Neural cell (in vitro differentiated cells): ENCODE data around the gene SCAP. TPM values are rescaled to one million over a fixed set of nuclear protein-coding genes. Genes with fewer than 3 reads are reported as not detected.

Experiments
- H2AFZ ChIP-seq: fragments of 200-600, 300-800 bp; sonication (generic), shearing (Covaris generic); 2 replicates; pipeline ENCODE4 v1.6.0; 2014; ENCODE audit warnings: low read depth, mild to moderate bottlenecking, antibody characterized with exemption, low read length, moderate library complexity
- H3F3A ChIP-seq: fragments of 200-600 bp; shearing (Covaris generic); 2 replicates; pipeline ENCODE4 v1.6.1; 2016; ENCODE audit warnings: mild to moderate bottlenecking, moderate library complexity, mixed read lengths, antibody characterized with exemption, low read length; ENCODE audit not compliant: insufficient read depth, poor library complexity, severe bottlenecking
- H3K27ac ChIP-seq: fragments of 200-600, 300-800 bp; sonication (generic), shearing (Covaris generic); 2 replicates; pipeline ENCODE4 v1.5.1; 2014; ENCODE audit warnings: mild to moderate bottlenecking, low read length, moderate library complexity
- H3K27me3 ChIP-seq: fragments of 300-800, 200-600 bp; sonication (generic), shearing (Covaris generic); 2 replicates; pipeline ENCODE4 v1.6.0; 2014; ENCODE audit warnings: mild to moderate bottlenecking, low read depth, low read length, moderate library complexity; ENCODE audit not compliant: insufficient read depth
- H3K36me3 ChIP-seq: fragments of 300-800, 200-600 bp; sonication (generic), shearing (Covaris generic); 2 replicates; pipeline ENCODE4 v1.5.1; 2014; ENCODE audit warnings: mild to moderate bottlenecking, antibody characterized with exemption, low read length, moderate library complexity; ENCODE audit not compliant: insufficient read depth
- H3K4me2 ChIP-seq: fragments of 300-800, 200-600 bp; sonication (generic), shearing (Covaris generic); 2 replicates; pipeline ENCODE4 v1.6.0; 2014; ENCODE audit warnings: mild to moderate bottlenecking, low read length
- H3K4me3 ChIP-seq: fragments of 300-800, 200-600 bp; sonication (generic), shearing (Covaris generic); 2 replicates; pipeline ENCODE4 v1.5.1; 2014; ENCODE audit warnings: mild to moderate bottlenecking, low read length, moderate library complexity
- H3K79me2 ChIP-seq: fragments of 200-600 bp; shearing (Covaris generic); replicated peaks from 2 replicates; pipeline ENCODE4 v1.6.0; 2014; ENCODE audit warnings: mild to moderate bottlenecking, low read length, moderate library complexity; ENCODE audit not compliant: insufficient read depth
- H3K9ac ChIP-seq: fragments of 300-800, 200-600 bp; sonication (generic), shearing (Covaris generic); 2 replicates; pipeline ENCODE4 v1.6.1; 2016; ENCODE audit warnings: mild to moderate bottlenecking, low read length, mixed read lengths
- H3K9me2 ChIP-seq: fragments of 200-600 bp; shearing (Covaris generic); 2 replicates; pipeline ENCODE4 v1.6.1; 2016; ENCODE audit warnings: mild to moderate bottlenecking, low read length, mixed read lengths; ENCODE audit not compliant: insufficient read depth
- H3K9me3 ChIP-seq: fragments of 200-600, 300-800 bp; sonication (generic), shearing (Covaris generic); 2 replicates; pipeline ENCODE4 v1.6.1; 2016; ENCODE audit warnings: mild to moderate bottlenecking, mixed run types, low read length, moderate library complexity, mixed read lengths
- H4K20me1 ChIP-seq: fragments of 200-600 bp; shearing (Covaris generic); 2 replicates; pipeline ENCODE4 v1.6.1; 2016; ENCODE audit warnings: mild to moderate bottlenecking, mixed run types; ENCODE audit not compliant: insufficient read depth
- CTCF ChIP-seq: fragments of 450-650 bp; IDR thresholded peaks from 2 replicates; pipeline ENCODE4 v1.5.1; 2014; ENCODE audit warnings: antibody characterized with exemption, mild to moderate bottlenecking, moderate library complexity; ENCODE audit not compliant: poor library complexity, severe bottlenecking
- EP300 ChIP-seq: fragments of 450-650 bp; conservative IDR thresholded peaks from 2 replicates; pipeline ENCODE4 v1.6.1; 2014; ENCODE audit warnings: antibody characterized with exemption, mild to moderate bottlenecking, moderate library complexity; ENCODE audit not compliant: poor library complexity, severe bottlenecking
- EZH2 ChIP-seq: fragments of 200-600, 300-800 bp; shearing (Covaris generic), sonication (generic); IDR thresholded peaks from 2 replicates; pipeline ENCODE4 v1.6.1; 2014; ENCODE audit warnings: antibody characterized with exemption, low read length, borderline replicate concordance, mild to moderate bottlenecking; ENCODE audit not compliant: insufficient read depth, poor library complexity, severe bottlenecking
- MXI1 ChIP-seq: fragments of 450-650 bp; conservative IDR thresholded peaks from 2 replicates; pipeline ENCODE4 v1.6.1; 2014; ENCODE audit warnings: antibody characterized with exemption, mild to moderate bottlenecking; ENCODE audit not compliant: poor library complexity, severe bottlenecking
- POLR2AphosphoS5 ChIP-seq: IDR thresholded peaks from 2 replicates; pipeline ENCODE4 v1.6.1; 2012
- RAD21 ChIP-seq: fragments of 450-650 bp; conservative IDR thresholded peaks from 2 replicates; pipeline ENCODE4 v1.6.1; 2014; ENCODE audit warnings: antibody characterized with exemption, mild to moderate bottlenecking, moderate library complexity
- REST ChIP-seq: IDR thresholded peaks from 2 replicates; pipeline ENCODE4 v1.6.1; 2012; ENCODE audit warnings: borderline replicate concordance
- SMC3 ChIP-seq: fragments of 450-650 bp; conservative IDR thresholded peaks from 2 replicates; pipeline ENCODE4 v1.6.1; 2014; ENCODE audit warnings: antibody characterized with exemption, mild to moderate bottlenecking, moderate library complexity; ENCODE audit not compliant: poor library complexity
- TAF1 ChIP-seq: IDR thresholded peaks from 2 replicates; pipeline ENCODE4 v1.6.1; 2012; ENCODE audit warnings: low read depth
- polyA plus RNA-seq: library from polyadenylated mRNA; depleted of rRNA; stranded (reverse); fragments of >200 nt; gene quantifications from 2 replicates; pipeline ENCODE4 v1.2.3, GENCODE V29; 2014

The SCAP gene
- polyA plus RNA-seq, 1 donor from 2014 or later, result 58.0 TPM

- TF ChIP-seq REST (no peak), RAD21 (no peak)
Measured at GRCh38 chr3:47434849-47435248, 40.9 kb downstream of the SCAP start.

GRCh38 chr3:47433796-47434195, 41.9 kb downstream of the SCAP start:
- no peaks in the 10 kb centered on the region for H3K36me3 ChIP-seq
- H3K79me2 ChIP-seq, result no peaks in the 10 kb centered on the region
- H3K27ac ChIP-seq, result no peak overlapping the region
- no peaks in the 10 kb centered on the region for H3K27me3 ChIP-seq
- H2AFZ ChIP-seq, result no peak overlapping the region
- no peak overlapping the region for H3K9ac ChIP-seq
- TF ChIP-seq EZH2 (no peak), POLR2AphosphoS5 (no peak), TAF1 (no peak), EP300 (no peak), SMC3 (no peak), CTCF (no peak), MXI1 (no peak), RAD21 (no peak)
- H3K4me3 ChIP-seq, result no peak overlapping the region
- H3K9me2 ChIP-seq, result no peaks in the 10 kb centered on the region
- no peaks in the 10 kb centered on the region for H3K9me3 ChIP-seq
- no peaks in the 10 kb centered on the region for H3F3A ChIP-seq
- H4K20me1 ChIP-seq, result no peaks in the 10 kb centered on the region
- H3K4me2 ChIP-seq, result no peak overlapping the region

More at GRCh38 chr3:47434849-47435248, 40.9 kb downstream of the SCAP start:
- Histone ChIP-seq H3K27me3 (no peaks in the 10 kb centered on the region), H3K4me2 (no peak overlapping the region), H3K9ac (no peak overlapping the region), H2AFZ (no peak overlapping the region), H3K4me3 (no peak overlapping the region), H3K79me2 (no peaks in the 10 kb centered on the region), H3K9me3 (no peaks in the 10 kb centered on the region), H3K27ac (no peak overlapping the region), H4K20me1 (no peaks in the 10 kb centered on the region), H3K36me3 (no peaks in the 10 kb centered on the region), H3F3A (no peaks in the 10 kb centered on the region), H3K9me2 (no peaks in the 10 kb centered on the region)

- Histone ChIP-seq H3K27ac (no peak overlapping the region), H3K36me3 (no peaks in the 10 kb centered on the region)
Measured at GRCh38 chr3:47432673-47433072, 43.1 kb downstream of the SCAP start.

More at GRCh38 chr3:47432673-47433072, 43.1 kb downstream of the SCAP start:
- H3K4me3 ChIP-seq, result no peak overlapping the region
- no peaks in the 10 kb centered on the region for H3K9me2 ChIP-seq
- H4K20me1 ChIP-seq, result no peaks in the 10 kb centered on the region
- H3K9ac ChIP-seq, result no peak overlapping the region
- H3K27me3 ChIP-seq, result no peaks in the 10 kb centered on the region
- no peaks in the 10 kb centered on the region for H3K9me3 ChIP-seq
- no peak overlapping the region for H3K4me2 ChIP-seq
- no peak overlapping the region for H2AFZ ChIP-seq
- TF ChIP-seq SMC3, result no peak
- no peak for TF ChIP-seq EP300
- TF ChIP-seq TAF1, result no peak
- no peak for TF ChIP-seq POLR2AphosphoS5
- no peak for TF ChIP-seq EZH2
- TF ChIP-seq MXI1, result no peak
- TF ChIP-seq REST, result no peak
- no peak for TF ChIP-seq CTCF
- no peak for TF ChIP-seq RAD21
- H3K79me2 ChIP-seq, result no peaks in the 10 kb centered on the region
- no peaks in the 10 kb centered on the region for H3F3A ChIP-seq
